Stomach (tissue), 9 donors: ENCODE measurements around the gene ARFIP1. TPM values are rescaled to one million over a fixed set of nuclear protein-coding genes. Genes with fewer than 3 reads are reported as not detected.

Experiments
- DNase-seq, 2 donors: peaks; one replicate each; pipeline versions ENCODE4 v3.0.0 to v3.0.0-alpha.2; 2013 to 2019
- H3K27ac ChIP-seq, 5 donors: fragments of 200-600 bp in 4 of 5; sonication (generic) in 4 of 5; one replicate each; pipeline ENCODE4 v1.5.1; 2013 to 2019; ENCODE audit warnings: mild to moderate bottlenecking in 1 of 5, moderate library complexity in 1 of 5
- H3K27me3 ChIP-seq, 3 donors: fragments of 200-600 bp; sonication (generic); one replicate each; pipeline ENCODE4 v1.5.1; 2017 to 2019; ENCODE audit warnings: mixed run types in 1 of 3
- H3K36me3 ChIP-seq, 4 donors: fragments of 200-600 bp; sonication (generic); 1 replicate in 3 of 4; 2 replicates in 1 of 4; pipeline ENCODE4 v1.5.1; 2016 to 2019
- H3K4me1 ChIP-seq, 4 donors: fragments of 200-600 bp; sonication (generic); one replicate each; pipeline ENCODE4 v1.5.1; 2016 to 2019
- H3K4me3 ChIP-seq, 4 donors: fragments of 200-600 bp; sonication (generic) in 3 of 4; one replicate each; pipeline ENCODE4 v1.5.1; 2016 to 2019; ENCODE audit warnings: mild to moderate bottlenecking in 1 of 4
- H3K9me3 ChIP-seq, 4 donors: fragments of 200-600 bp; sonication (generic); one replicate each; pipeline ENCODE4 v1.5.1; 2016 to 2019
- CTCF ChIP-seq, 7 experiments: fragments of 450-650 bp in 4 of 7; fragments of 200-600 bp in 3 of 7; sonication (generic) in 3 of 7; IDR thresholded peaks; one replicate each; pipeline ENCODE4 v1.5.1; 2016 to 2019; ENCODE audit warnings: antibody characterized with exemption in 7 of 7, control low read depth in 2 of 7, mild to moderate bottlenecking in 1 of 7
- EP300 ChIP-seq: sonication (generic); formaldehyde crosslinking; IDR thresholded peaks from one replicate; pipeline ENCODE4 v1.6.1; 2017; ENCODE audit warnings: antibody characterized with exemption
- POLR2A ChIP-seq, 4 donors: fragments of 450-650 bp; IDR thresholded peaks; one replicate each; pipeline ENCODE4 v1.6.1; 2016; ENCODE audit warnings: antibody characterized with exemption in 4 of 4, control low read depth in 2 of 4, mild to moderate bottlenecking in 1 of 4, moderate library complexity in 1 of 4
- POLR2AphosphoS5 ChIP-seq, 3 donors: sonication (generic); formaldehyde crosslinking; IDR thresholded peaks; one replicate each; pipeline ENCODE4 v1.6.1; 2016; ENCODE audit warnings: antibody characterized with exemption in 3 of 3
- WGBS, 5 donors: extraction: QIAGEN DNeasy Blood & Tissue Kit in 3 of 5; methylation state at CpG; one replicate each; pipeline versions ENCODE4 v1.1.5 to v1.1.7; 2013 to 2018; 5-methylcytosine and 5-hydroxymethylcytosine counted together
- intact Hi-C: fragments of 100-400 bp; cut with DNase I; formaldehyde crosslinking; loops from one replicate; pipeline ENCODE4 v1.15.1; 2023; ENCODE audit warnings: low total_unique reads
- polyA plus RNA-seq, 3 donors: library from polyadenylated mRNA; stranded (reverse); fragments of 200-250 nt; gene quantifications; one replicate each; pipeline ENCODE4 v1.2.3, GENCODE V29; 2013
- total RNA-seq, 5 donors: library from RNA; depleted of rRNA; stranded (reverse); fragments of >200 nt; gene quantifications; one replicate each; pipeline versions ENCODE4 v1.1.0 to v1.2.3, GENCODE V29; 2014 to 2016
- donor health status: healthy with polysubstance abuse.
- donor health status: Bipolar disorder and iron deficiency.
- donor health status: healthy.

ARFIP1 gene
- total and polyA plus RNA-seq, 8 donors, result 15.3 to 103 (median 39.4) TPM

DNA sequence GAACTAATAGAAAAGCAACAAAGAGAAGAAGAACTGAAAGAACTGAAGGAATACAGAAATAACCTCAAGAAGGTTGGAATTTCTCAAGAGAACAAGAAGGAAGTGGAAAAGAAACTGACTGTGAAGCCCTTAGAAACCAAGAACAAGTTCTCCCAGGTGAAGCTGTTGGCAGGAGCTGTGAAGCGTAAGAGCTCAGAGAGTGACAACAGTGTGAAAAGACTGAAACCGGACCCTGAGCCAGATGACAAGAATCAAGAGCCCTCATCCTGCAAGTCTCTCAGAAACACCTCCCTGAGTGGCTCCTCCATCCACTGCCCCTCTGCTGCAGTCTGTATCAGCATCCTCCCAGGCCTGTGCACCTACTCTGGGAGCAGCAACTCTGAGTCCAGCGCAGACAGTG is 148.0 kb downstream of the ARFIP1 start:
- no peak for DNase-seq
- Histone ChIP-seq H3K4me3 (no peak overlapping the region), H3K36me3 (no peaks in the 10 kb centered on the region), H3K27ac (no peak overlapping the region), H3K27me3 (no peaks in the 10 kb centered on the region), H3K9me3 (no peaks in the 10 kb centered on the region), H3K4me1 (peaks cover 0 to 6% (median 2%) of the 10 kb centered on the region in 4 donors)
- TF ChIP-seq POLR2AphosphoS5 (IDR thresholded peaks at IDR 0.05), result no peak
- TF ChIP-seq CTCF (IDR thresholded peaks at IDR 0.05), result no peak
- no peak for TF ChIP-seq POLR2A (IDR thresholded peaks at IDR 0.05)
- TF ChIP-seq EP300, result no peak
- 88 to 98% (median 94%) methylated on average over 3 of the region's 3 CpGs for WGBS, 5 donors
- intact Hi-C loops, result no loop called here

- no peak overlapping the region for H3K27ac ChIP-seq
- no peak overlapping the region for H3K4me3 ChIP-seq
- H3K4me1 ChIP-seq, result peaks cover 0 to 6% (median 2%) of the 10 kb centered on the region in 4 donors
- no peaks in the 10 kb centered on the region for H3K9me3 ChIP-seq
- H3K27me3 ChIP-seq, result no peaks in the 10 kb centered on the region
- intact Hi-C loops, result no loop called here
- no peak for DNase-seq
- no peak for TF ChIP-seq EP300
- no peak for TF ChIP-seq POLR2A (IDR thresholded peaks at IDR 0.05)
- no peak for TF ChIP-seq POLR2AphosphoS5 (IDR thresholded peaks at IDR 0.05)
- TF ChIP-seq CTCF (IDR thresholded peaks at IDR 0.05), result no peak
- H3K36me3 ChIP-seq, result no peaks in the 10 kb centered on the region
- WGBS, 5 donors, result 93 to 96% (median 94%) methylated on average over 4 of the region's 4 CpGs
These were observed 148.5 kb downstream of the ARFIP1 start for GRCh38 chr4:152928286-152928685.

- Histone ChIP-seq H3K27me3 (peaks cover 0 to under 1% (median 0%) of the 10 kb centered on the region in 3 donors), H3K36me3 (no peaks in the 10 kb centered on the region), H3K27ac (no peak overlapping the region), H3K4me3 (no peak overlapping the region), H3K9me3 (no peaks in the 10 kb centered on the region), H3K4me1 (peaks cover 0 to 6% (median 2%) of the 10 kb centered on the region in 4 donors)
- DNase-seq, result no peak
- 33 to 60% (median 43%) methylated on average over 1 of the region's 1 CpG for WGBS, 5 donors
- intact Hi-C loops, result no loop called here
- TF ChIP-seq POLR2A (IDR thresholded peaks at IDR 0.05), result no peak
- TF ChIP-seq EP300, result no peak
- no peak for TF ChIP-seq POLR2AphosphoS5 (IDR thresholded peaks at IDR 0.05)
- no peak for TF ChIP-seq CTCF (IDR thresholded peaks at IDR 0.05)
These were observed 150.1 kb downstream of the ARFIP1 start for GRCh38 chr4:152929888-152930287.

DNA sequence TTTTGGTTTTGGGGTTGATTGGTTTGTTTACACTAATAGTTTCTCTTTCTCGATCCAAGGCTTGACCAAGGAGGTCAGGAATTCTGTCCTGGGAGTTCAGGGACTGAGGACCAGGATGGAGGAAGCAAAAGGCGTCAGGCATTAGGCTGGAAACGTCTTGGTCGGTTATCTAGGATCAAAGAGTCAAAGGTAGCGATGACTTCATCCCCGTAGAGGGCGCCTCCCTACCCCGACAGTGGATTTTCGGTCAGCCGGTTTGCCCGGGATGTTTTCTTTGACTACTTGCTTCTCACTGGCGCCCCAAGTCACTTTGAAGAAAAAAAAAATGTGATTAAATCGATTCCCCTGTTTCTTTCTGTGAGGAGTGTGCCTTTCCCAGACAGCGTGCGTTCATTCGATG is 155.4 kb downstream of the ARFIP1 start:
- Histone ChIP-seq H3K4me3 (peak overlapping the region in 2 of 4 donors; percentile 61 to 84), H3K9me3 (no peaks in the 10 kb centered on the region), H3K4me1 (peaks cover 24 to 44% (median 38%) of the 10 kb centered on the region in 4 donors), H3K27me3 (peaks cover 0 to 51% (median 16%) of the 10 kb centered on the region in 3 donors), H3K36me3 (no peaks in the 10 kb centered on the region), H3K27ac (peak overlapping the region; percentile 87 to 99 (median 90))
- peak; percentile 62 to 89 for DNase-seq
- WGBS, 5 donors, result 13 to 36% (median 26%) methylated on average over 16 of the region's 16 CpGs
- TF ChIP-seq CTCF (IDR thresholded peaks at IDR 0.05) (no peak), POLR2AphosphoS5 (IDR thresholded peaks at IDR 0.05) (peak in 1 of 3 donors; percentile 55)
- intact Hi-C loops, result no loop called here
